ENCODE data around the gene LMCD1.

Gene LMCD1

DNA sequence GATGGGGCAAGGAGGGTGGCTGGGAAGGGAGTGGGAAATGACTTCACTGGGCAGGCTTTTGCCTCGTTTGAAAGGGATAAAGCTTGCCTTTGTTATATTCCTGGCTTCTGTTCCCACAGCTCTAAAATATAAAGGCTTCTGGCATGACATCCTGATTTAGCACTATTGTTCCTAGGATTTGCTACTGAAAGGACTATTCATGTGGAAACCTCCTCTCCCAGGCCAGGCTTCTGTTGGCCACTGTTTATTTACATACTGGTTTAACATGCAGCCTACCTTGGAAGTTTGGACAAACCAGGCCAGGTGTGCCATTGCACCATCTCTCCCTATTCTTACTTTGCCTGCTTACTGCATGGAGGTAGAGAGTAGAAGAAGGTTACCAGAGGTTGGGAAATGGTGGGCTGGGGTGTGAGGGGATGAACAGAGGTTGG is 2.4 kb upstream of the LMCD1 start:
- no peak for DNase-seq (ENCODE audit: extremely low read depth, low read depth)
- TF ChIP-seq, protein P1, sequence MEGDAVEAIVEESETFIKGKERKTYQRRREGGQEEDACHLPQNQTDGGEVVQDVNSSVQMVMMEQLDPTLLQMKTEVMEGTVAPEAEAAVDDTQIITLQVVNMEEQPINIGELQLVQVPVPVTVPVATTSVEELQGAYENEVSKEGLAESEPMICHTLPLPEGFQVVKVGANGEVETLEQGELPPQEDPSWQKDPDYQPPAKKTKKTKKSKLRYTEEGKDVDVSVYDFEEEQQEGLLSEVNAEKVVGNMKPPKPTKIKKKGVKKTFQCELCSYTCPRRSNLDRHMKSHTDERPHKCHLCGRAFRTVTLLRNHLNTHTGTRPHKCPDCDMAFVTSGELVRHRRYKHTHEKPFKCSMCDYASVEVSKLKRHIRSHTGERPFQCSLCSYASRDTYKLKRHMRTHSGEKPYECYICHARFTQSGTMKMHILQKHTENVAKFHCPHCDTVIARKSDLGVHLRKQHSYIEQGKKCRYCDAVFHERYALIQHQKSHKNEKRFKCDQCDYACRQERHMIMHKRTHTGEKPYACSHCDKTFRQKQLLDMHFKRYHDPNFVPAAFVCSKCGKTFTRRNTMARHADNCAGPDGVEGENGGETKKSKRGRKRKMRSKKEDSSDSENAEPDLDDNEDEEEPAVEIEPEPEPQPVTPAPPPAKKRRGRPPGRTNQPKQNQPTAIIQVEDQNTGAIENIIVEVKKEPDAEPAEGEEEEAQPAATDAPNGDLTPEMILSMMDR (IDR thresholded peaks at IDR 0.05; ENCODE audit: low read depth, low read length): no peak

- no peak for DNase-seq (ENCODE audit: extremely low read depth, low read depth)
- TF ChIP-seq, protein P1 (IDR thresholded peaks at IDR 0.05; ENCODE audit: low read depth, low read length): no peak
These were observed 1.2 kb upstream of the LMCD1 start for GRCh38 chr3:8500319-8500988.

- DNase-seq (ENCODE audit: extremely low read depth, low read depth): no peak
- TF ChIP-seq, protein P1 (IDR thresholded peaks at IDR 0.05; ENCODE audit: low read depth, low read length): no peak
These were observed 643 bp upstream of the LMCD1 start for GRCh38 chr3:8500989-8501370.

DNA sequence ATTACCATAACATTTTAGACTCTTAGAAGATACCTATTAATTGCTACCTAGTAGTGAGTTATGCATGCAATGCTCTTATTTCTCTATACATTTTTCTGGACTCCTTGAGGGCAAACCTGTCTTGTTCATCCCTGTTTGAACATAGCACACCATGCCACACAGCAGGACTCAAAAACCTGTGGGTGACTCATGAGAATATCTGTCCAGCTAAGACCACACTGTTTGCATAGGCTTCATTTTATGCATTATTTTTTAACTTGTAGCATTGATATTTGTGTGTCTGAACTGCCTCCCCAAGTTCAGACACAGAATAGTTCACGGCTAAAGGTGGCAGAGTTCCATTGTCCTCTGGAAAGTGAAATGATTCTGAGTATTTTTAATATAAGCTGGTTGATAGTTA is 1.8 kb downstream of the LMCD1 start:
- no peak for DNase-seq (ENCODE audit: extremely low read depth, low read depth)
- TF ChIP-seq, protein P1 (IDR thresholded peaks at IDR 0.05; ENCODE audit: low read depth, low read length): no peak

GRCh38 chr3:8503871-8504610 is 2.4 kb downstream of the LMCD1 start:
- DNase-seq (ENCODE audit: extremely low read depth, low read depth): no peak
- TF ChIP-seq, protein P1 (IDR thresholded peaks at IDR 0.05; ENCODE audit: low read depth, low read length): no peak

DNA sequence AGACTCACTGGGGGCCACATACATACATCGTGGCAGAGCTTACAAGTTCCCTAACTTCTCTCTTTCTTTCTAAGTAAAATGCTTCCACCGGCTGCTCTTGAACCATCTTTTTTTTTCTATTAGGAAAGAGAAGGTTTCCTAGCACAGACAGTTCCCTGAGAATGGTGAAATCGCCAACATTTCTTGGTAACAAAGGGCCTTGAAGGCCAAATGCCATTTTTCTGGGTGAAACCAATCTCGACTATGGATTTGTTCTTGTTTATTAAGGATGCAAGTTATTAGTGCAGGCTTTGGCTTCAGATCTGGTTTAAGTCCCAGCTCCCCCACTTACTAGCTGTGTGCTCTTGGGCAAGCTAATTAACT is 3.0 kb downstream of the LMCD1 start:
- TF ChIP-seq, protein P1 (IDR thresholded peaks at IDR 0.05; ENCODE audit: low read depth, low read length): no peak
- DNase-seq (ENCODE audit: extremely low read depth, low read depth): no peak

GRCh38 chr3:8505621-8506020 is 4.0 kb downstream of the LMCD1 start:
- DNase-seq (ENCODE audit: extremely low read depth, low read depth): no peak
- TF ChIP-seq, protein P1 (IDR thresholded peaks at IDR 0.05; ENCODE audit: low read depth, low read length): no peak

All from AG09319 (cell line).